ENCODE results near the gene PCDHGB3.
A peak's percentile ranks its signal among the peaks of the same experiment; 100 is the strongest.
"Not testable (repeated sequence)": the region's sequence is repeated elsewhere in the genome, so short reads cannot be mapped to it uniquely, and the experiment has no call there.

Gene PCDHGB3

DNA sequence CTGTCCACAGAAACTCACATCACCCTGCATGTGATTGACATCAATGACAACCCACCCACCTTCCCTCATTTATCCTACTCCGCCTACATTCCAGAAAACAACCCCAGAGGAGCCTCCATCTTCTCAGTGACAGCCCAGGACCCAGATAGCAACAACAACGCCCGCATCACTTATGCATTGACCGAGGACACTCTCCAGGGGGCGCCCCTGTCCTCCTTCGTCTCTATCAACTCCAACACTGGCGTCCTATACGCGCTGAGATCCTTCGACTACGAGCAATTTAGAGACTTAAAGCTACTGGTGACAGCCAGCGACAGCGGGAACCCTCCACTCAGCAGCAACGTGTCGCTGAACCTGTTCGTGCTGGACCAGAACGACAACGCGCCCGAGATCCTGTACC is 24.7 kb upstream of the PCDHGB3 start:
- no peak overlapping the region for H3K27ac Mint-ChIP-seq
- peaks cover 5% of the 10 kb centered on the region for H3K36me3 Mint-ChIP-seq
- CTCF ChIA-PET, result no interaction called here
- H3K4me3 Mint-ChIP-seq, result no peak overlapping the region
- peaks cover 31% of the 10 kb centered on the region for H3K27me3 Mint-ChIP-seq
- peaks cover 3% of the 10 kb centered on the region for H3K4me1 Mint-ChIP-seq
- peaks cover 32% of the 10 kb centered on the region for H3K9me3 Mint-ChIP-seq
- no peak for DNase-seq

DNA sequence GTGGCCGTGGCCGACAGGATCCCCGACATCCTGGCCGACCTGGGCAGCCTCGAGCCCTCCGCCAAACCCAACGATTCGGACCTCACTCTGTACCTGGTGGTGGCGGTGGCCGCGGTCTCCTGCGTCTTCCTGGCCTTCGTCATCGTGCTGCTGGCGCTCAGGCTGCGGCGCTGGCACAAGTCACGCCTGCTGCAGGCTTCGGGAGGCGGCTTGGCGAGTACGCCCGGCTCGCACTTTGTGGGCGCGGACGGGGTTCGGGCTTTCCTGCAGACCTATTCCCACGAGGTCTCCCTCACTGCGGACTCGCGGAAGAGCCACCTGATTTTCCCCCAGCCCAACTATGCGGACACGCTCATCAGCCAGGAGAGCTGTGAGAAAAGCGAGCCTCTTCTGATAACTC is 24.0 kb upstream of the PCDHGB3 start:
- H3K27ac Mint-ChIP-seq, H3K4me1 Mint-ChIP-seq, DNase-seq, H3K4me3 Mint-ChIP-seq, H3K36me3 Mint-ChIP-seq: not testable (repeated sequence)
- Mint-ChIP-seq H3K9me3 (peaks cover 35% of the 10 kb centered on the region), H3K27me3 (peaks cover 35% of the 10 kb centered on the region)
- CTCF ChIA-PET, result interaction anchor here (1.0 to 1.6 kb wide), 3 partner anchors 10 to 24 kb away, joined by 3 to 4 read pairs (median 4); partner anchors contain the start of gene PCDHGB3

DNA sequence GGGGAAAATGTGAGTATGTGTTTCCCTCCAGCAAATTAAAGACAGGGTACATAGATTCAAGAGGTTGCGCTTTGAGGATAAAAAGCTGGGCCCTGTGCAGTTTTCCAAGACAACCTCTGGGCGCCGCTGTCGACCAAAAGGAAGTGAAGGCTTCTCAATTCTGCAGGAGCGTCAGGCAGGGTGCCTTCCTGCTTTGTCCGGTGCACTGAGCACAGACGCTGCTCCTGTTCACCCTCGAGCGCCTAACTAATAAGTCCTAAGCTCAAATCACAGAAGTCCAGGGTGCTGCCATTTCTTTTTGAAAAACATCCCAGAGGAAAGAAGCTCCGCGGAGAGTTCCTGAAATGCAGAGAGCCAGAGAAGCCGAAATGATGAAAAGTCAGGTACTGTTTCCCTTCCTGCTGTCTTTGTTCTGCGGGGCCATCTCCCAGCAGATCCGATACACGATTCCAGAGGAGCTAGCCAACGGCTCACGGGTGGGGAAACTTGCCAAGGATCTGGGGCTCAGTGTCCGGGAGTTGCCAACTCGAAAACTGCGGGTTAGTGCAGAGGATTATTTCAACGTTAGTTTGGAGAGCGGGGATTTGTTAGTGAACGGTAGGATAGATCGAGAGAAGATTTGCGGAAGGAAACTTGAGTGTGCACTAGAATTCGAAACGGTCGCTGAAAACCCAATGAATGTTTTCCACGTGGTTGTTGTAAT is 20.0 kb upstream of the PCDHGB3 start, which contains the start of gene PCDHGB1:
Gene PCDHGB1, plus strand, starts transcription at position 183 of the 703 bp plus-strand sequence. Its CDS starts 162 bp downstream, at position 345.
- H3K4me1 Mint-ChIP-seq, result no peaks in the 10 kb centered on the region
- CTCF ChIA-PET, result interaction anchor here (0.7 to 1.8 kb wide), 5 partner anchors 12 to 329 kb away, joined by 3 to 7 read pairs (median 4); partner anchors contain the start of genes PCDHGA1, PCDHGA2 and PCDHGB3
- peak within 1 kb of the TSS; percentile 47 for H3K4me3 Mint-ChIP-seq
- peak; percentile 54 for DNase-seq
- H3K27ac Mint-ChIP-seq, result no peak within 1 kb of the TSS
- H3K9me3 Mint-ChIP-seq, result peaks cover 28% of the 10 kb centered on the region
- H3K27me3 Mint-ChIP-seq, result peaks cover 41% of the 10 kb centered on the region
- peaks cover 8% of the 10 kb centered on the region for H3K36me3 Mint-ChIP-seq

DNA sequence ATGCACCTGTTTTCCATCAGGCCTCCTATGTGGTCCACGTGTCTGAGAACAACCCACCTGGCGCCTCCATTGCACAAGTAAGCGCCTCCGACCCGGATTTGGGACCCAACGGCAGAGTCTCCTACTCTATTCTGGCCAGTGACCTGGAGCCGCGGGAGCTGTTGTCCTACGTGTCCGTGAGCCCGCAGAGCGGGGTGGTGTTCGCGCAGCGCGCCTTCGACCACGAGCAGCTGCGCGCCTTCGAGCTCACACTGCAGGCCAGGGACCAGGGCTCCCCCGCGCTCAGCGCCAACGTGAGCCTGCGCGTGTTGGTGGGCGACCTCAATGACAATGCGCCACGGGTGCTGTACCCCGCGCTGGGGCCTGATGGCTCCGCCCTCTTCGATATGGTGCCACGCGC is 18.5 kb upstream of the PCDHGB3 start:
- Mint-ChIP-seq H3K4me1 (no peaks in the 10 kb centered on the region), H3K4me3 (no peak overlapping the region), H3K27me3 (peaks cover 45% of the 10 kb centered on the region), H3K9me3 (peaks cover 34% of the 10 kb centered on the region), H3K27ac (no peak overlapping the region), H3K36me3 (peaks cover 8% of the 10 kb centered on the region)
- DNase-seq, result no peak
- CTCF ChIA-PET, result no interaction called here

DNA sequence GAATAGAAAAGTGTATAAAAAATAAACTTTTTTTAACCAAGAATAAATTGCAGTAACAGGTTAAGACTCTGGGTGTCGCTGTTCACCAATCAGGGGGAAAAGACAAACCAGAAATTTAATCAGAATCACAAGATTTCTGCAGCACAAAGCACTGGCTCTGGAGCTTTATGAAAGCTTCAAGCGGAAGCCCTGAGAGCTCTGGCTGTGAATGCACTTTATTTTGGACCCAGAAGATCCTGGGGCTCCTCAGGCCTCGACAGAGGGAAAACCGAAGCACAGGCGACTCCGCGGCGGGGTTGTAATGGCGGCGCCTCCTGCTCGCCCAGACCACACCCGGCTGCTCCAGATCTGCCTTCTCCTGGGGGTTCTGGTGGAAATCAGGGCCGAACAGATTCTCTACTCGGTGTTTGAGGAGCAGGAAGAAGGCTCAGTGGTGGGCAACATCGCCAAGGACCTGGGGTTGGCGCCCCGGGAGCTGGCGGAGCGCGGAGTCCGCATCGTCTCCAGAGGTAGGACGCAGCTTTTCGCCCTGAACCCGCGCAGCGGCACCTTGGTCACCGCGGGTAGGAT is 15.1 kb upstream of the PCDHGB3 start, which contains the start of gene PCDHGA4:
Gene PCDHGA4, plus strand, starts transcription at position 122 of the 570 bp plus-strand sequence. Its CDS starts 87 bp downstream, at position 209.
- Mint-ChIP-seq H3K4me1 (no peaks in the 10 kb centered on the region), H3K9me3 (peaks cover 30% of the 10 kb centered on the region), H3K27me3 (peaks cover 51% of the 10 kb centered on the region), H3K27ac (no peak within 1 kb of the TSS), H3K4me3 (peak within 1 kb of the TSS; percentile 15), H3K36me3 (peaks cover 8% of the 10 kb centered on the region)
- no peak for DNase-seq
- CTCF ChIA-PET, result interaction anchor here (0.9 to 1.5 kb wide), 8 partner anchors 8 to 209 kb away, joined by 3 to 5 read pairs (median 3); partner anchors contain the start of genes PCDHGA3 and PCDHGA6

DNA sequence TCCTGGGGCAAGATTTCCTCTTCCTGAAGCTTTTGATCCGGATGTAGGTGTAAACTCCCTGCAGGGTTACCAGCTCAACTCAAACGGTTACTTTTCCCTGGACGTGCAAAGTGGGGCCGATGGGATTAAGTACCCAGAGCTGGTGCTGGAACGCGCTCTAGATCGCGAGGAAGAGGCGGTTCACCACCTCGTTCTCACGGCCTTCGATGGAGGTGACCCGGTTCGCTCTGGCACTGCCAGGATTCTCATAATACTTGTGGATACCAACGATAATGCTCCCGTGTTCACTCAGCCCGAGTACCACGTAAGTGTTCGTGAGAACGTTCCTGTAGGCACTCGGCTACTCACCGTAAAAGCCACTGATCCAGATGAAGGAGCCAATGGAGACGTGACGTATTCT is 14.4 kb upstream of the PCDHGB3 start:
- DNase-seq, result no peak
- Mint-ChIP-seq H3K27me3 (peaks cover 49% of the 10 kb centered on the region), H3K4me3 (no peak overlapping the region), H3K4me1 (no peaks in the 10 kb centered on the region), H3K27ac (no peak overlapping the region), H3K36me3 (peaks cover 6% of the 10 kb centered on the region), H3K9me3 (peaks cover 29% of the 10 kb centered on the region)
- CTCF ChIA-PET, result interaction anchor here (0.9 to 1.5 kb wide), 10 partner anchors 9 to 208 kb away, joined by 3 to 5 read pairs (median 3); partner anchors contain the start of genes PCDHGA3 and PCDHGA6

DNA sequence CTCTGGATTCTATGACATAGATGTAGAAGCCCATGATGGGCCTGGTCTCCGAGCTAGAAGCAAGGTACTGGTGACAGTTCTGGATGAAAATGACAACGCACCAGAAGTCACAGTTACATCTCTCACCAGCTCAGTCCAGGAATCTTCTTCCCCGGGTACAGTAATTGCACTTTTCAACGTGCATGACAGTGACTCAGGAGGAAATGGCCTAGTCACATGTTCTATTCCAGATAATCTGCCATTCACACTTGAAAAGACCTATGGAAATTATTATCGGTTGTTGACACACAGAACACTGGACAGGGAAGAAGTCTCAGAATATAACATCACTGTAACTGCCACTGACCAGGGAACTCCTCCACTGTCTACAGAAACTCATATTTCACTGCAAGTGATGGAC is 13.9 kb upstream of the PCDHGB3 start:
- H3K27me3 Mint-ChIP-seq, result peaks cover 50% of the 10 kb centered on the region
- no peak overlapping the region for H3K27ac Mint-ChIP-seq
- DNase-seq, result no peak
- H3K4me1 Mint-ChIP-seq, result no peaks in the 10 kb centered on the region
- H3K9me3 Mint-ChIP-seq, result peaks cover 30% of the 10 kb centered on the region
- H3K4me3 Mint-ChIP-seq, result no peak overlapping the region
- H3K36me3 Mint-ChIP-seq, result peaks cover 8% of the 10 kb centered on the region
- CTCF ChIA-PET, result interaction anchor here (0.9 to 1.3 kb wide), 7 partner anchors 9 to 208 kb away, joined by 3 to 5 read pairs (median 3); partner anchors contain the start of genes PCDHGA3 and PCDHGA6

DNA sequence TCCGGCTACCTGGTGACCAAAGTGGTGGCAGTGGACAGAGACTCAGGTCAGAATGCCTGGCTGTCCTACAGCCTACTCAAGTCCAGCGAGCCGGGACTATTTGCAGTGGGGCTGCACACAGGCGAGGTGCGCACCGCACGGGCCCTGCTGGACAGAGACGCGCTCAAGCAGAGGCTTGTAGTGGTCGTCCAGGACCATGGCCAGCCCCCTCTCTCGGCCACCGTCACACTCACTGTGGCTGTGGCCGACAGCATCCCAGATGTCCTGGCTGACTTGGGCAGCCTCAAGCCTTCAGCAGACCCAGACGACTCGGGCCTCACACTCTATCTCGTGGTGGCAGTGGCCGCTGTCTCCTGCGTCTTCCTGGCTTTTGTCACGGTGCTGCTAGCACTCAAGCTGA is 13.1 kb upstream of the PCDHGB3 start:
- Mint-ChIP-seq H3K4me1 (no peaks in the 10 kb centered on the region), H3K27ac (no peak overlapping the region), H3K36me3 (peaks cover 8% of the 10 kb centered on the region), H3K9me3 (peaks cover 33% of the 10 kb centered on the region), H3K4me3 (no peak overlapping the region), H3K27me3 (peaks cover 52% of the 10 kb centered on the region)
- DNase-seq, result no peak
- CTCF ChIA-PET, result no interaction called here

DNA sequence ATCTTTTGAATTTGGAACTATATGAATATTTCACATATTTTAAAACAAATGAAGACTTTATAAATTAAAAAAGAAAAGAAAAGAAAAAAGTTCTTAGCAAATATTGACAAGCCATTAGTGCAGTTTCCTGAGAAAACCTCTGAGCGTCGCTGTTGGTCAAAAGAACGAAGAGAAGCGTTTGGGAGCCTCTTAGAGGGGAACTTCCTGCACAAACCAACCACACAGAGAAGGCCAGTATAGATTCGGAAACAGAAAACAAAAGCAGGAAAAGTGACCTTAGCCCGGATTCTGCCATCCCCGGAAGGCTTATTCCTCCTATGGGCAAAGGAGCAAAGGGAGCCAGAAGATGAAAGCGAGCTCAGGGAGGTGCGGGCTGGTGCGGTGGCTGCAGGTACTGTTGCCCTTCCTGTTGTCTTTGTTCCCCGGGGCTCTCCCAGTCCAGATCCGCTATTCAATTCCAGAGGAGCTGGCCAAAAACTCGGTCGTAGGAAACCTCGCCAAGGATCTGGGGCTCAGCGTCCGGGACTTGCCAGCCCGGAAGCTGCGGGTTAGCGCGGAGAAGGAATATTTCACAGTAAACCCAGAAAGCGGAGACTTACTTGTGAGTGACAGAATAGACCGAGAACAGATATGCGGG is 10.1 kb upstream of the PCDHGB3 start, which contains the start of gene PCDHGB2:
Gene PCDHGB2, plus strand, starts transcription at position 205 of the 637 bp plus-strand sequence. Its CDS starts 142 bp downstream, at position 347.
- Mint-ChIP-seq H3K9me3 (peaks cover 38% of the 10 kb centered on the region), H3K4me1 (no peaks in the 10 kb centered on the region), H3K4me3 (peak within 1 kb of the TSS; percentile 65), H3K27me3 (peaks cover 63% of the 10 kb centered on the region), H3K27ac (peak within 1 kb of the TSS; percentile 33), H3K36me3 (peaks cover 12% of the 10 kb centered on the region)
- CTCF ChIA-PET, result interaction anchor here (0.7 to 1.1 kb wide), 5 partner anchors 10 to 204 kb away, joined by 3 to 6 read pairs (median 4); partner anchors contain the start of genes PCDHGA11, PCDHGA3 and PCDHGB3
- DNase-seq, result no peak

DNA sequence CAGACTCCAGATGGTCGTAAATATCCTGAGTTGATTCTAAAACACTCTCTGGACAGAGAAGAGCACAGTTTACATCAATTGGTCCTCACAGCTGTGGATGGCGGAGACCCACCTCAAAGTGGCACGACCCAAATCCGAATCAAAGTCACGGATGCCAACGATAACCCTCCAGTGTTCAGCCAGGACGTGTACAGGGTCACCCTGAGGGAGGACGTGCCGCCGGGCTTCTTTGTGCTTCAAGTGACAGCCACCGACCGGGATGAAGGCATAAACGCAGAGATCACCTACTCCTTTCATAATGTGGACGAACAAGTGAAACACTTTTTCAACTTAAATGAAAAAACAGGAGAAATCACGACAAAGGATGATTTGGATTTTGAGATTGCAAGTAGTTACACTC is 9.4 kb upstream of the PCDHGB3 start:
- Mint-ChIP-seq H3K9me3 (peaks cover 41% of the 10 kb centered on the region), H3K4me3 (peak overlapping the region; percentile 18), H3K27ac (peak overlapping the region; percentile 42), H3K4me1 (no peaks in the 10 kb centered on the region), H3K27me3 (peaks cover 63% of the 10 kb centered on the region), H3K36me3 (peaks cover 12% of the 10 kb centered on the region)
- CTCF ChIA-PET, result interaction anchor here (0.7 to 1.1 kb wide), 2 partner anchors 9 to 152 kb away, joined by 3 to 6 read pairs; partner anchors contain the start of gene PCDHGB3
- DNase-seq, result no peak

DNA sequence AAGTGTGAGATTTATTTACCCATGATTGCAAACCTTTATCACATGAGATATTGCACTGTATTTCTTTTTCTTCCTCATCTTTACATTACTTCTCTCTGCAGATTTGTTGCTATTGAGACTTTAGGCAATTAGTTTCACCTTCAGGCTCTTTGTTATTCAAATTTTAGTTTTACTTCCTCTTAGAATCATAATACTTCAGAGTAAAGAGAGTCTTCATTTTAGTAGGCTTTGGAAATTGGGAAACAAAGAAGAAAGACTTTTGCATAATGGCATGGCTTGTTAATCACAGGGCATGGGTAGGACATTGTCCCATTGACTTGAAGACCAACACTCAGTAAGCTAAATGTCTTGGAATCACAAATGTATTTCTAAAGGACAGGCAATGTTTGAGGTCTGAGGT is 7.3 kb upstream of the PCDHGB3 start:
- Mint-ChIP-seq H3K4me3 (no peak overlapping the region), H3K27me3 (peaks cover 63% of the 10 kb centered on the region), H3K4me1 (no peaks in the 10 kb centered on the region), H3K27ac (no peak overlapping the region), H3K9me3 (peaks cover 38% of the 10 kb centered on the region), H3K36me3 (peaks cover 12% of the 10 kb centered on the region)
- CTCF ChIA-PET, result interaction anchor here (1.5 kb wide), 1 partner anchor 44 kb away, joined by 4 read pairs; no protein-coding TSS in a partner anchor
- no peak for DNase-seq

DNA sequence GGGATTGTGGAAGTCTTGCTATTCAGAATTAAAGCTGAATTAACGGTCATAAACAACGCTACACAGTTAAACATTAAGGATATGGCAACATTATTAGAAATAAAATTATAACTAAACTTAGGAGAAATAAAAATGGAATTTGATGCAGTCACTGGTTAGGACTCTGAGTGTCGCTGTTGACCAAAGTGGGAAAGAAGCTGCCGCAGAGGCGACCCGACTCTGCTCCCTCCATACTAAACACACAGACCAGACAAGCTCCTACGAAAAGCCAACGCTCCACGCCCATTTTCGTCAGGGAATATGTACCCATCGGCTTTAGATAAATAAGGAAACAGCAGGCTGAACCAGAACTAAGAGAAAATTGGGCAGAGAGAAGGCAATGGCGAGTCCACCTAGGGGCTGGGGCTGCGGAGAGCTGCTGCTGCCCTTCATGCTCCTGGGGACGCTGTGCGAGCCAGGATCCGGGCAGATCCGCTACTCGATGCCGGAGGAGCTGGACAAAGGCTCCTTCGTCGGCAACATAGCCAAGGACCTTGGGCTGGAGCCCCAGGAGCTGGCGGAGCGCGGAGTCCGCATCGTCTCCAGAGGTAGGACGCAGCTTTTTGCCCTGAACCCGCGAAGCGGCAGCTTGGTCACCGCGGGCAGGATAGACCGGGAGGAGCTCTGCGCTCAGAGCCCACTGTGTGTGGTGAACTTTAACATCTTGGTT is 5.9 kb upstream of the PCDHGB3 start, which contains the start of gene PCDHGA5:
Gene PCDHGA5, plus strand, starts transcription at position 211 of the 709 bp plus-strand sequence. Its CDS starts 169 bp downstream, at position 380.
- CTCF ChIA-PET, result interaction anchor here (0.7 to 1.5 kb wide), 4 partner anchors 16 to 57 kb away, joined by 3 to 4 read pairs (median 3); partner anchors contain the start of genes PCDHGA1 and PCDHGA11
- H3K27ac Mint-ChIP-seq, result peak within 1 kb of the TSS; percentile 24
- H3K9me3 Mint-ChIP-seq, result peaks cover 38% of the 10 kb centered on the region
- peaks cover 12% of the 10 kb centered on the region for H3K36me3 Mint-ChIP-seq
- no peaks in the 10 kb centered on the region for H3K4me1 Mint-ChIP-seq
- no peak within 1 kb of the TSS for H3K4me3 Mint-ChIP-seq
- H3K27me3 Mint-ChIP-seq, result peaks cover 67% of the 10 kb centered on the region
- DNase-seq, result no peak
